HG03108 (cell line): ENCODE data around the gene GRK1.

Experiments used
- ATAC-seq: cut with Tn5 transposase; IDR thresholded peaks from one replicate; pipeline ENCODE4 v1.9.1; 2021; ENCODE audit warnings: moderate library complexity; ENCODE audit not compliant: unreplicated experiment

Gene GRK1

GRCh38 chr13:113647351-113648215, 19.4 kb upstream of the GRK1 start:
- ATAC-seq, result no peak

DNA sequence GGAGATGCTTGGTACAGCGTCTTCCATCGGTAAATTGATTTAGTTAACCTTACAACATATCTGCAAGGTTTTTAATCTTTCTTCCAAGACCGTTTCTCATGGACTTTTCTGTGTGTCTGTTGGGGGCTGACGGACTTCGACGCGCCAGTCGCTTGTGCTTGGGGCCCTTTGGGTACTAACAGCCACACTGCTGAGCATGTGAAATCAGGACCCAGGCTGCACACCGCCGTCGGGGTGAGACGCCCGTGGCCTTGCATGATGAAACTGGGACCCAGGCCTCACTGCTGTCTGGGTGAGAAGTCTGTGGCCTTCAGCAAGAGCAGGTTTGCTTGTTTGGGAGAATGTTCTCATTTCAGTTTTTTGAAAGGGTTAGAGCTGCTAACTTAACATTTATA, 18.8 kb upstream of the GRK1 start:
- no peak for ATAC-seq

DNA sequence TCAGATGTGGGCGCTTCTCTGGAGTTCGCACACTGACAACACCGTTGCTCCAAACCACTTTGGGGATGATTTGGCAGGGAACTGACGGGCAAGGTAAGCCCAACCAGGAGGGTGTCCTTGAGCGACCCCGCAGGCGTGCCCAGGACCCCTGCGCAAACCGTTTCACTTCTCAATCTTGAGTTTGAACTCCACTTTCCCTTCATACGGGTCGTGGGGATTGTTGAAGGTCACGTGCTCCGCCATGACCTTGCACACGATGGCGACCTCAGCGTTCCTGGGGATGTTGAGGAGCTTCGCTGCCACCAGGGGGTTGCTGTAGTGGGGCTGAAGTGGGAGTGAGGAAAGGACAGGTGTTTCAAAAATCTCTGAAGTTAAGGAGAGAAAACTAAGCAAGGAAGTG, 17.8 kb upstream of the GRK1 start:
- no peak for ATAC-seq

DNA sequence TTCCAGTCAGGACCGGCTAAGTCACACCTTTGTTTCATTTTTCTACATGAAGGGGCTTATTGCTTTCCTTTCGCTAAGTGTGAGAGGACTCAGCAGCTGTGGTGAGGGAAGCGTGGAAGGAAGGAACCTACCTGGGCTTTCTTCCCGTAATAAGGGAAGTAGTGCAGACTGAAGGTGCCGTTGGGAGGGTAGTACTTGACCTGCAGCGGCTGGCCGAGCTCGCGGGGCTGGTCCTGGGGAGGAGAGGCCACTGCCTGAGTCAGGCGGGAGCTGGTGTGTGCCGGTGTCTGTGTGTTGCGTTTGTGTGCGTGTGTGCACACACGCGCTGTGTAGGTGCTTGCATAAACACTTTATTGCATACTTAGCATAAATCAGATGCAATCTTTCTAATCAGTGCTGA, 16.7 kb upstream of the GRK1 start:
- ATAC-seq, result no peak

DNA sequence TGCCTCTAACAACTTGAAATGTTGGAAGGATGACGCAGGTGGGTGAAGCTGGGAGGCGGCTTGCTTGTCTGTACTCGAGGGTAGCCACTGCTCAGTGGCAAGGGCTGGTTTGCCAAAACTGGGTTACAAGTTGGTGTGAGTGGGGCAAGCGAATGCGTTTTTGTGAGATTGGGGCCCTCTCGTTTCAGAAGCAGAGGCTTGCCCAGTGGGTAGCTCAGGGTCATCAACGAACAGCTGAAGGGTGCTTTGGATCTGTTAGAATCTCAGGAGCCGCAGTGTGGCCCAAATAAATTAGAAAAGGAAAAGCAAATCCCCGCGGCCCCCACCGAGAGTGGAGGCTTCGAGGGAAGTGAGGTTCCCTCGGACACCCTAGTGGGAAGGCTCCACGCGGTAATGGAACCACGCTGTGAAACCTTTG, 16.3 kb upstream of the GRK1 start:
- no peak for ATAC-seq

GRCh38 chr13:113651511-113652403, 15.3 kb upstream of the GRK1 start:
- no peak for ATAC-seq

- ATAC-seq, result no peak
Measured at GRCh38 chr13:113652404-113653263, 14.4 kb upstream of the GRK1 start.

DNA sequence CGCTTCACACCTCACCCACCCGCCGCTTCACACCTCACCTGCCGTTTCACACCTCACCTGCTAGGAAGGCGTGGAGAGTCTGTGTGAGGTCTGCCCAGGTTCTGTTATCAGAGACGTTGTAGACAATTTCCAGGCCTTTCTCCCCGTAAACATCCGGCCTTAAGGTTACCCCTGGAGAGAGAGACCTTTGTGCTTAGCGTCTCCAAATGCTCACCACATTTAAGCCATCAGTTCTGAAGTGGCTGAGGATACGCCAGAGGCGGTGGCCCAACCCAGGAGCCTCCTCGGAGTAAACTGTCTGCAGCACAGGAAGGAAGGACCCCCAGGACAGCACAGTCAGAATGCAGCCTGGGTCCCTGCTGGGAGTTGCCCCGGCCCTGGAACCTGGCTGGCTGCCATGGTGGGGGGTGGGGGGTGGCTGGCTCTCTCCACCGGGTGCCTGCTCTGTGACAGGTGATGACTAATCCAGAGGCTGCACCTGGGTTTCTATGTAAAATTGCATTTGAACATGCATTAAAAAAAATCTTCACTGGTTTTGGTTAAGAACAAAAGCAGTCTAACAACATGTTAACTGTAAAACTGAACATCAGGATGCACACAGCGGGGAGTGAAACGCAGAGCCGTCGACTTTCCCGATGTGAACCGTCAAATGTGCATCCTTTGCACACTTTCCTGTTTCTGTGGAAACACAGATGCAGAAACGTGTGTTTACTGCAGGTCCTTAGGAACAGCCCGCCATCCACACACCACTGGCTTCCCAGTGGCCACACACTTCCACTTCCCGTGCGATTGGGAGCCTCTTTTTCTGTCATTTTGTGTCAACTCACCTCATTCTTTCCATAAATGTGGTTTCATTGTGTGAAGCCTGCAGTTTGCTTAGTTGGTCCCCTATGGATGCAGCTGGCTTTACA, 13.5 kb upstream of the GRK1 start:
- no peak for ATAC-seq

- ATAC-seq, result no peak
Measured at GRCh38 chr13:113654175-113654560, 12.9 kb upstream of the GRK1 start.

DNA sequence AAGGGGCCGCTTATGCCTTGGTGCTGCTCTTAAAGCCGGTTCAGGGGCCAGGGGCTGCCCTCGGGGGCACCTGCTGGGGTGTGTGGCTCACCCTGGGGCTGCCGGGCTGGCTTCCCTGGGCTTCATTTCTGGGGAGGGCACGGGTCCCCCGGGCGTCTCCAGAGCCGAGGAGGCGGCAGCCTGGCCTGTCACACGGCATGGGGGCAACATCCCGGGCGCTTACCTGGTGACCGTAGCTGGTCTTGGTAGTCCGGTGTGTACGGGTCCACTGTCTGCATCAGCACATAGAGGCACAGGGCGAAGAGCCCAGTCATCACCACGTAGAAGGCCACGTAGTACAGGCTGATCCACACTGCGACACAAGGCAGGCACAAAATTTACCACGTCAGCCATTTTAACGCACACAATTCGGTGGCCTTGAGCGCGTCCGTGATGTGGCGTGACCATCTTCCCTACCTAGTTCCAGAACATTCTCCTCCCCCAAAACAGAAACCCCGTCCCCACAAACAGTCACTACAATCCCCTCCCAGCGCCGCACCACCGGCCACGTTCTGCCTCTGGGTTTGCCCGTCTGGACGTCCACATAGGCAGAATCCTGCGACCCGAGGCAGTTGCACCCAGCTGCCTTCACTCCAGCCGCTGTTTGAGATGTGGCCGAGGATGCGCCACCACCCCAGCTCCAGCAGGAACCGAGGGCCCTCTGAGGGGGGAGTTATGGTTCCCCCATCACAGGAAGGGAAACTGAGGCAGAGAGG, 12.3 kb upstream of the GRK1 start:
- no peak for ATAC-seq

GRCh38 chr13:113655346-113656002, 11.5 kb upstream of the GRK1 start:
- no peak for ATAC-seq

DNA sequence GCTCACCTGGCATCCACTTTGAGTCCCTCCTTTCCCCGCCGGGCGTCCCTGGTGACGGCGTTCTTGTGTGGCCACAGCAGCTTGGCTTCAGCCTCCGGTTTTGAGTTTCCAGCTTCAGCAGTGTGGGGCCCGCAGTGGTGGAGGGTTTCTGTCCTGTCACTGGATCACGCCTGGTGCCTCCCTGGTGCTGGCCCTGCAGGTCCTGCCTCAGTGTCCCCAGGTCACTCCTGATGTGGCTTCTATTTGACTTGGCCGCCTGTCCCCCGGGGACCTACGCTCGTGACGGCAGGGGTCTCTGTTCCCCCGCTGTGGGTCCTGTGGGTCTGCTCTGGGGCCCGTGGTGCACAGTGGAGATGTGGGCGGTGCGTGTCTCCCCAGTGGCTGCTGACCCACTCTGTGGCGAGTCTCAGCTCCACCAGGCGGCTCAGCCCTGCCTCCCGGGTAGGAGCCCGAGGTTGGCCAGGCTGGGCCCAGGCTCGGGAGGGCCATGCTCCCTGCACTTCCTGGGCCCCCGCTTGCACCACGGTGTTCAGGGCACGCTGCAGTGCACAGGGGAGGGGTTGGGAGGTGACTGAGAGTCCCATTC, 10.9 kb upstream of the GRK1 start:
- ATAC-seq, result no peak

- no peak for ATAC-seq
Measured at GRCh38 chr13:113656831-113657671, 10.0 kb upstream of the GRK1 start.

DNA sequence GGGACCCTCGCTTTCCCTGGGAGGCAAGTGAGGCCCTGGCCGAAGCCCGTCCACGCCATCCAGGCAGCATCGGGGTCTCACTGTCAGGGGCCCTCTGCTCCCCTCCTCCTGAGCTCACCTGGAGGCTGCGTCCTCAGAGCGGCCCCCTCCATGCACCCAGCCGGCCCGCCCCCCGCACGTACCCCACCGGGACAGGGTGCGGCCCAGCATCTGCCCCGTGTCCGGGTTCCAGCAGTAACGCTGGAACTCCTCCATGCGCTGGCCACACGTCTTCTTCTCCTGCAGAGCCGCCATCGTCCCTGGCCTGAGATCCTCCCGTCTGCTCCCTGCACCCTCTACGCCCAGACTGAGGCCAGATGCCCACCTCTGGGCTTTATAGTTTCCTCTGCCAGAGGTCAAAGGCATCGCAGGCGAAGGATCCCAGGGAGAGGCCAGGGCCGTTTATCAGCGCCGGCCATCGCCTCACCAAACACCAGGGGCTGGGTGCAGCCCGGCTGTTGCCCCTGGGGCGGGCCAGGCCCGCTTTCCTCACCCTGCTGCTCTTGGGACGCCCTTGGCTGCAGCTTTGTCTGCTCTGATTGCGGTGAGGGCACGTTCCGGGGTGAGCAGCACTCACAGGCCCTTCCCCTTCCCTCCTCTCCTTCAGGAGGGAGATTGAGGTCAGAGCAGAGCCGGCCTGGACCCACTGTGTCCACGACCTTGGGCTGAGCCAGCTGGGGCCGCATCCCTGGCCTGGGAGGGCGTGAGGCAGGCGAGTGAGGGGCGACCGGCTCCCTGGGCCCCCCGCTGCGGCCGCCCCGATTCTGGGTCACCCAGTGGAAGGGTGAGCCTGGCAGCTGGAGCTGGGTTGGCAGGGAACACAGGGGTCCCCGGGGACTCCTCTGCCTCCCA, 8.9 kb upstream of the GRK1 start, which contains the start of gene ATP4B:
TSS of gene ATP4B (minus strand) at position 348 of the 891 bp plus-strand sequence. CDS start at position 294, 54 bp downstream.
- ATAC-seq, result no peak

GRCh38 chr13:113658836-113659235, 8.2 kb upstream of the GRK1 start:
- no peak for ATAC-seq

GRCh38 chr13:113659337-113659736, 7.7 kb upstream of the GRK1 start:
- no peak for ATAC-seq
